ENCODE results near the gene KRTAP10-12.
"Not testable (repeated sequence)": the region's sequence is repeated elsewhere in the genome, so short reads cannot be mapped to it uniquely, and the experiment has no call there.

Gene KRTAP10-12

DNA sequence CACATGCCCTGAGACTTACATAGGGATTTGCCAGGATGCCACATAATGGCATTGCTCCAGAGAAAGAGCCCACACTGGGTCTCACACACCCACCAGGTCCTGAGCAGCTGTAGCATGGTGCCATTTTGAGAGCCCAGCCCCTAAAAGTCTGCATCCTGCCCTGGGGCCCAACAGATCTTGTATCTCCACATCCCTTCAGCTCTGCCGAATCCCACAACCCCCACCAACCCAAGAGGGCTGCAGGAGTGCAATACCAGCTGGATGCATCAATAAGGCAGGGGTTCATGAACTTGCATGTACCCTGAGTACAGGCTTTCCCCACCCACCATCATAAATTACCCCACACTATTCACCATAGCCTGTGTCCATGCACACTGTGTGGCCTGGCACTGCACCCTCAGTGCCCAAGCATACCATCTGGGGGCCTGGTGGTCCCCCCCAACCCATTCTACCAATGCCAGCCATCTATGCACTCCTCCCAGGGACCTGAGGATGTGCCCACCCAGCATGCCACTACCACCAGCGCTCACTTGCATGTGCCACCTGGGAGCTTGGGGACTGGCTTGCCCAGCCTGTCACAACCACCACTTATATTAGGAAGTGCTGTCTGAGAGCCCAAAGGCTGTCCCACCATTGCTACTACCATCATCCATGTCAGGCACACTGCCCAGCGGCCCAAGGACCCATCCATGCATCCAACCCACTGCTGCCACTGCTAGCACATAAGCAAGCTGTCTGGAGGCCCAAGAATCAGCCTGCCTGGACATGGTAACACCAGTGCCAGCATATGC lies 26.1 kb upstream of the KRTAP10-12 start:
- no peak for DNase-seq

DNA sequence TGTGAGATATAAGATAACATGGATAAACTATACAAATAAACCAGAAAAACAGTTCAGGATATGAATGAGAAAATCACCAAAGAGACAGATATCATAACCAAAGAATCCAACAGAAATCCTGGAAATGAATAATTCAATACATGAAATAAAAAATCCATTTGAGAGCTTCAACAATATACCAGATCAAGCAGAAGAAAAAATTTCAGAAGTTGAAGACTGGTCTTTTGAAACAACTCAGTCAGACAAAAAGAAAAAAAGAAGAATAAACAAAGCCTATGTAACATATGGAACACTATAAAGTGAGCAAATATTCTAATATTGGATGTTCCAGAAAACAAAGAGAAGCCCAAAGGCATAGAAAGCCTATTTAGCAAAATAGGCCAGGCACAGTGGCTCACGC lies 25.1 kb upstream of the KRTAP10-12 start:
- DNase-seq = no peak

DNA sequence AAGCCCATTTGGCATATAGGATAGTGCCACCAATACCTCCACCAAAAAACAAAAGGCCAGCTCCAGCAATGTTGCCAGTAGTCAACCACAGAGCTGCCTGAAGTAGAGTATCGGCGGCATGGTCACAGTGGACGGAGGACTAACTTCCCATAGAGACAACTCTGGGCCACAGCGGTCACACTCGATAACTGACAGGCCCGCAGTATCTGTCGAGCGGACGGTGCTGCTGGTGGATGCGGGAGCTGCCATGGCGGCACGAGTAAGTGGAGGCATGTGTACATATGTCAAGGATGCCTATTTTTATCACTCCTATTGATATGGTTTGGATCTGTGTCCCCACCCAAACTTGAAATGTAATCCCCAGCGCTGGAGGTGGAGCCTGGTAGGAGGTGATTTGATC lies 19.1 kb upstream of the KRTAP10-12 start:
- no peak for DNase-seq

DNA sequence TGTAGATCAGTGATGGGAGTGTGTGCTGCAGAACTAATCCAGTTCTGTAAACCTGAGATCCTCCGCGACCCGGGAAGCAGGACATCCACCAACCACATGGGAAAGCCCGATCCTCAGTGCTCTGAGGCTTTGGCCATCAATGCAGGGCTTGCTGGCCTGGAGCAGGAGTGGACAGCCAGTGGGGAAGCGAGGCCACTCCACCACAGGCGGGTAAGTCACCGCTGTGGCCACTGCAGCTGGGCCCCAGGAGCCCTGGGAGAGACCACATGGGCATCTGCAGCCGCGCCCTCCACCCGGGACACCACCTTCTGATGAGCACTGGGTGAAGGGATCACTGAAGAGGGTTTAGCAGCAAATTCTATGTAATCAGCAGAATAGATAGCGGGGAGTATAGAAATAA lies 15.8 kb upstream of the KRTAP10-12 start:
- no peak for DNase-seq

GRCh38 chr21:44681861-44682579 lies 15.0 kb upstream of the KRTAP10-12 start, which contains the start of gene KRTAP12-1:
KRTAP12-1 (minus strand) TSS chr21:44682163; CDS start chr21:44682123, 40 bp downstream.
- DNase-seq = no peak

- no peak for DNase-seq
Observed at GRCh38 chr21:44682580-44683151, 14.3 kb upstream of the KRTAP10-12 start.

- DNase-seq = no peak
Observed at GRCh38 chr21:44684077-44684476, 12.9 kb upstream of the KRTAP10-12 start.

DNA sequence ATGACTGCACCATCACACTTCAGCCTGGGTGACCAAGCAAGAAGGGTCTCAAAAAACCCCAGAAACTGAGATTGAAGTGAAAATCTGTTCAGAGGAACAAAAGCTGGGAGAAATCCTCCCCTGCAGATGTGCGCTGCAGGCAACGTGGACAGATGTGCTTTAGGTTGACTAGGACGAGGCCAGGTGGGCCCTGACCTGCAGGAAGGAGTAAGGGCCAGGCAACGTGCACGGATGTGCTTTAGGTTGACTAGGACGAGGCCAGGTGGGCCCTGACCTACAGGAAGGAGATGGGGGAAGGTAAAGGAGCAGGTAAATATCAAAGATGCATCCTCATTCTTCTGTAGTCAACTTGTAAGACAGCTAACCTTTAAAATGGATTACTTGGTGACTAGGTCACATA lies 12.5 kb upstream of the KRTAP10-12 start:
- DNase-seq = no peak

DNA sequence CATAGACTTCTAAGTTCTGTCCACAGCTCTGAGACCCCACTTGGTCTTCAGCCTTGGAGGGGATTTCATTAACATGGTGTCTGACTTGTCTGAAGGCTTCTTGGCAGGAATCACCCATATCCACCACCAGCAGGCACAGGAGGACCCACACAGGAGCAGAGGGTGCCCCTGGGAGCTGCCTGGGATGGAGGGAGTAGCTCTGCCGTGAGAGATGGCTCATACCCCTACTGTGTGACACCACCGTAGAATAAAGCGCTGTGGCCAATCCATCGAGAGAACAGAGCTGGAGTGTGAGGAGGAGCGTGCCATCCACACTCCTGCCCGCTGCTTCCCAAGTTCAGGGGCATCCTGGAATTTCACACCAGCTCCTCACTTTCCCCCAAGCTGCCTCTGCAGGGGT lies 11.9 kb upstream of the KRTAP10-12 start:
- DNase-seq = not testable (repeated sequence)

- no peak for DNase-seq
Observed at GRCh38 chr21:44686000-44686781, 10.8 kb upstream of the KRTAP10-12 start.

DNA sequence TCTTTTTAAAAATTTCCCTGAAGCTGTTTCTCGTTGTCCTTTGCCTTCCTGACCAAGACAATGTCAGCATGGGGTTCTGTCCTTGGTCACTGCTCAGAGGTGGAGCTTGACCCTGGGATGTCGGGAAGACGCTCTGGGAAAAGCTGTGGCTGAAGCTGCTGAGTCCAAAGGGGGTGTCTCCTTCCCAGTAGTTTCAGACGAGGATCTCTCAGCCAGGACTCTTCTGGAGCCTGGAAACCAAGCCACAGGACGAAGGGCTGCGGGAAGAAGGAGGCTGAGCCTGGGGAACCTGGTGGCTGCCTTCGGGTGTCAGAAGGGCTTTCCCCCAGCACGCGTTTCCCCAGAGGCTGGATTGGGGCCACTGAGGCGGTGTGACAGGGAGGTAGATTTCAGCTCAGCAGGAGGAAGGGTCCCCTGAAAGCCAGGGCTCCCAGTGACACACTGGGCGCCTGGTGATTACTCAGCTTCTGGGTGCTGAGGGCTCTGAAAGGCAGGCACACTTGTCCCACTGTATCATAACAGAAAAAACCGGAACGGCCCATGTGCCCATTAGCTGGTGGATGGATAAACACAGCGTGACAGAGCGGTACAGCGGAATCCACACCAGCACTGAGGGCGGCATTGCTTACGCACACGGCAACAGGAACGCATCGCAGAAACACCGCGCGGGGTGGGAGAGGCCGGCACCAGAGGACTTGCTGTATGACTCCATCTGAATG lies 10.0 kb upstream of the KRTAP10-12 start:
- DNase-seq = no peak

GRCh38 chr21:44687671-44688070 lies 9.3 kb upstream of the KRTAP10-12 start:
- DNase-seq = no peak

GRCh38 chr21:44689740-44690139 lies 7.2 kb upstream of the KRTAP10-12 start:
- not testable (repeated sequence) for DNase-seq

- DNase-seq = no peak
Observed at GRCh38 chr21:44691686-44692085, 5.3 kb upstream of the KRTAP10-12 start.

DNA sequence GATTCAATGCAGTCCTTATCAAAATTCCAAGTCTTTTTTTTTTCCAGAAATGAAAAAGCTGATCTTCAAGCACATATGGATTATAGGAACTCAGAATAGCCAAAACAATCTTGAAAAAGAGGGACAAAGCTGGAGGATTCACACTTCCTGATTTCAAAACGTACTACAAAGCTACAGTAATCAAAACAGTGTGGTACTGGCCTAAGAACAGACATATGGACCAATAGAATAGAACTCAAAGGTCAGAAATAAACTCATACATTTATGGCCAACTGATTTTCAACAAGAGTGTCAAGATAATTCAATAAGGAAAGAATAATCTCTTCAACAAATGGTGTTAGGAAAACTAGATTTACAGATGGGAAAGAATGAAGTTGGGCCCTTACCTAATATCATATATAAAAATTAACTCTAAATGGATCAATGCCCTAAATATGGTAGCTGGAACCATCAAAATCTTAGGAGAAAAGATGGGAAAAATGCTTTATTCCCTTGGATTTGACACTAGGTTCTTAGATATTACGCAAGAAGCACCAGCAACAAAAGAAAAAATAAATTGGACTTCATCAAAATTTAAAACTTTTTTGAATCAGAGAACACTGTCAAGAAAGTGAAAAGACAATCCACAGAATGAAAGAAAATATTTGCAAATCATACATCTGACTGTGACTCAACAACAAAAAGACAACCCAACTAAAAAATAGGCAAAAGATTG lies 4.0 kb upstream of the KRTAP10-12 start:
- no peak for DNase-seq

DNA sequence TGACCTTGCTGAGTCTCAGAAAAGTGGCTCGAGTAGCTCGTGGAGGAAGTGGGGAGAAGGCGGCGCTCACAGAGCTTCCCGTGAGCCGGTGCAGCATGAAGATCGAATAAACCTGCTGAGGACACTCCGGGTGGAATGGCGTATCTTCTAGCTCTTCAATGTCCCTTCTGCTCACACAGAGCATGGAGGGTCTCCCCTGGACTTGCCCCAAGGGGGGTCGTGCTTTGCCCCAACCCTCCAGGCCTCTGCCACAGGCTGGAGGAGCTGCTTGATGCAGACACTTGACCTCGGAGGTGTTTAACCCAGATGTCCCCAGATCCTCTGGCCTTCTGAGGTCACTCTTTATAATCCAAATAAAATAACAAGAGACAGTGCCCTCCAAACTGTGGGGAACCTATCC lies 2.2 kb upstream of the KRTAP10-12 start:
- DNase-seq = no peak

DNA sequence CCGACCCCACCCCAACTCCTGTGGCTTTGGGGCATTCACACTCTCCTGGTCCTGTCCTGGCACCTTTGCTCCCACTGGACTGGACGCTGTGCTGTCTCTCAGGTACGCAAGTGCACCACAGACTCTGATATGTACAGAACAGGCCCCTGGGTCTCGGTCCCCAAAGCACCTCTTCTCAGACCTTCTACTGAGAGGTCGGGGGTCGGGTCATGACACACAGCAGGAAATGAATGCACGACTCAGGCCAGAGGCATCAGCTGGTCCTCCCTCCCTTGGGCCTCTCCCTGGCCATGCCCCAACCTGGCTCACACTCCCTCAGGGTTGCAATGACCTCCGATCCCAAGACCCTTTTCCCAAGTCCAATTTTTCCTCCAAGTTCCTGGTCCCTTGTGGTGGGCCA lies 1.8 kb upstream of the KRTAP10-12 start:
- DNase-seq = no peak

DNA sequence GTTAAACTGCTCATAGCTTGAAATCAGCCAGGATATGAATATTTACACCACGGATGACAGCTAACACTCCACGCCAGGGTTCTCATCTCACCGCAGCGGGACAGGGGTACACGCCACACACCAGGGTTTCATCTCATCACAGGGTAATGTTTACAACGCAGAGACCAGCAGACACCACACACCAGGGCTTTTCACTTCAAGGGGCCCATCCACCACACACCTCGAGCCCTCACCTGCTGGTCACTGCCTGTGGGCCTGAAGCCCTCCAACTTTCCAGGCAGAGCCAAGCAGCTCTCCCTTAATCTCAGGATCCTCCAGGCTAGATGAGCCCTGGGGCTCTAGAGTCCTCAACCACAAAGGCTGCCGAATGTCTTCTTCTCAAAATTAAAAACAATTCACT lies 1.3 kb upstream of the KRTAP10-12 start:
- DNase-seq = no peak

DNA sequence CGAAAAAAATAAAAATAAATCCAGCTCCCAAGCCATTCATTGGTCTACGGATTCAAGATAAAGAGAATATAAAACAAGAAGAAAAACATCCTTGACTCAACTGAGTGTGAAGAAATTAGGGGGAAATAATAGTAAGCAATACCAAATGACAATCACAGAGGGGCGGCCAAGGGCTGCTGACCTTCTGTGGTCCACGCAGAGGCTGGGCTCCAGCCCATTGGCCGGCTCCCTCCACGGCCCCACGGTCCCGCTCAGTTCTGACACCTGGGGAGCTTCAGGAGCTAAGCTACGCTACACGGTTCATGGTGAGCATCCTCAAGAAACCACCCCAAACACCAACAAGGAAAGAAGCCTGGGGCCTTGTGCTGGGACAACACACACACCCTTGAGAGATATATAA lies 400 bp upstream of the KRTAP10-12 start:
- no peak for DNase-seq

DNA sequence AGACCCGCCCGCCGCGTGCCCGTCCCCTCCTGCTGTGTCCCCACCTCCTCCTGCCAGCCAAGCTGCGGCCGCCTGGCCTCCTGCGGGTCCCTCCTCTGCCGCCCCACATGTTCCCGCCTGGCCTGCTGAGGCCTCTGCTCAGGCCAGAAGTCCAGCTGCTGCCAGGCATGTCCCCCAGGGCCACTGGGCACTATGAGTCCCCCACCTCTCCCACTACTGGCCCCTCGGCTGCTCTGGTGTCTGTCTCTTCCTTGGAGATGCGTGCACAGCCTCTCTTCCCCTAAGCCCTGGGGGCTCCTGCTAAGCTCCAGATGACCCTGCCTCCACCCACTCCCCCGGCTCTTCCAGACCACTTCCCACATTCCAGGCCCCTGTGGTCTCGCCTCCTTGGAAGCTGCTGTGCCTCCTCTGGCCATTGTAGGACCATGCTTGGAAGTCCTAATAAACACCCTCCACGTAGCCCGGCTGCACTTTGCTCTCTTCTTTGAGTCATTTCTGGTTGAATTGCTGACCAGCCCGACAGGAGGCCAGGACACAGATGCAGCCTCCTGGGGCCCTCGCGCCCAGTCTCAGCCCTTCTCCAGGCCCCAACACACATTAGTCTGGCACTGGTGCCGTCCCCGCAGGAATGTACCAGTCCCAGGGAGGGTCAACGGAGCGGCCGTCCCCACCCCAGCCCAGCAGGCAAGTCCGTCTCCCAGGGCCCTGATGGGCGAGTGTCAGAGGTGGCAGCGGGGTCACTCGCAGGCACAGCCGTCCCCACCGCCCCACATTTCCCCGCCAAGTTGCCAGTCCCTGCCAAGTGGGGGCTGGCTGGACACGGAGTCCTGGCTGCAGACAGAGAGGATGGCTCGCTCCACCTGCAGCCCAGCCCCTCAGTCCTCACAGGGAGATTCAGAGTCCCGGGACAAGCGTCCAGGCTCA lies 1.1 kb downstream of the KRTAP10-12 start:
- no peak for DNase-seq

Measured in CD4-positive, alpha-beta T cell treated with Interleukin-15 for 1 hour (primary cell).